ENCODE results near the gene ABCD2. TPM values are rescaled to one million over a fixed set of nuclear protein-coding genes. Genes with fewer than 3 reads are reported as not detected.

Gene ABCD2
- total RNA-seq, 6 donors from 2014 or later = 0.20 to 2.2 (median 0.47) TPM; not detected in 1

GRCh38 chr12:39620659-39621658, 1.4 kb upstream of the ABCD2 start:
- TF ChIP-seq, protein P1, sequence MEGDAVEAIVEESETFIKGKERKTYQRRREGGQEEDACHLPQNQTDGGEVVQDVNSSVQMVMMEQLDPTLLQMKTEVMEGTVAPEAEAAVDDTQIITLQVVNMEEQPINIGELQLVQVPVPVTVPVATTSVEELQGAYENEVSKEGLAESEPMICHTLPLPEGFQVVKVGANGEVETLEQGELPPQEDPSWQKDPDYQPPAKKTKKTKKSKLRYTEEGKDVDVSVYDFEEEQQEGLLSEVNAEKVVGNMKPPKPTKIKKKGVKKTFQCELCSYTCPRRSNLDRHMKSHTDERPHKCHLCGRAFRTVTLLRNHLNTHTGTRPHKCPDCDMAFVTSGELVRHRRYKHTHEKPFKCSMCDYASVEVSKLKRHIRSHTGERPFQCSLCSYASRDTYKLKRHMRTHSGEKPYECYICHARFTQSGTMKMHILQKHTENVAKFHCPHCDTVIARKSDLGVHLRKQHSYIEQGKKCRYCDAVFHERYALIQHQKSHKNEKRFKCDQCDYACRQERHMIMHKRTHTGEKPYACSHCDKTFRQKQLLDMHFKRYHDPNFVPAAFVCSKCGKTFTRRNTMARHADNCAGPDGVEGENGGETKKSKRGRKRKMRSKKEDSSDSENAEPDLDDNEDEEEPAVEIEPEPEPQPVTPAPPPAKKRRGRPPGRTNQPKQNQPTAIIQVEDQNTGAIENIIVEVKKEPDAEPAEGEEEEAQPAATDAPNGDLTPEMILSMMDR (IDR thresholded peaks at IDR 0.05) = no peak
- TF ChIP-seq POLR2A (IDR thresholded peaks at IDR 0.05) (no peak), POLR2AphosphoS5 (IDR thresholded peaks at IDR 0.05) (no peak), EP300 (IDR thresholded peaks at IDR 0.05) (no peak)
- Histone ChIP-seq H3K36me3 (no peaks in the 10 kb centered on the region), H3K4me3 (peak overlapping the region in 3 of 4 donors; percentile 41 to 52 (median 48)), H3K9me3 (no peaks in the 10 kb centered on the region), H3K4me1 (peaks cover 2 to 19% (median 5%) of the 10 kb centered on the region in 4 donors), H3K27me3 (no peaks in the 10 kb centered on the region), H3K27ac (peak overlapping the region; percentile 5 to 72 (median 58))
- no peak for ATAC-seq (ENCODE audit: low FRiP score in 2 of 2)
- WGBS, 2 donors = 59 to 70% methylated on average over 11 of the region's 11 CpGs
- no peak for DNase-seq

DNA sequence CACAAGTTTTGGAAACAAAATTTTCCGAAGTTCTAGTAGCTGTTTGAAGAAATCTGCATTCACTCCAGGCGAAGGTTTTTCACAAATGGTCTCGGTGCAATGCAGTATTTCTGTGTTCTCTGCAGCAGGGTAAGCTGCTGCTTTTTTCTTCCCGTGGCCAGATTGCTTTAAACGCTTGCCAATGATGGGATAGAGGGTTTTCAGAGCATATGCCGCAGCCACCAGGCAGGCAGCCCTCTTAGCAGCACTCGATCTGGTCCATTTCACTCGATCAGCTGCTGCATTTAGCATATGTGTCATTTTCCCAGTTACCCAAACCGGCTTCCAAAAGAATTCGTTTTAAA, 315 bp downstream of the ABCD2 start:
- ATAC-seq (ENCODE audit: low FRiP score in 2 of 2) (peak in 1 of 2 donors; percentile 30), DNase-seq (no peak)
- TF ChIP-seq EP300 (IDR thresholded peaks at IDR 0.05) (no peak), POLR2AphosphoS5 (IDR thresholded peaks at IDR 0.05) (no peak), POLR2A (IDR thresholded peaks at IDR 0.05) (no peak)
- TF ChIP-seq, protein P1 (IDR thresholded peaks at IDR 0.05) = no peak
- Histone ChIP-seq H3K36me3 (no peaks in the 10 kb centered on the region), H3K4me3 (peak overlapping the region; percentile 36 to 52 (median 44)), H3K27me3 (no peaks in the 10 kb centered on the region), H3K4me1 (peaks cover 2 to 19% (median 5%) of the 10 kb centered on the region in 4 donors), H3K27ac (peak overlapping the region in 3 of 4 donors; percentile 50 to 72 (median 66)), H3K9me3 (no peaks in the 10 kb centered on the region)
- 21 to 27% methylated on average over 10 of the region's 10 CpGs for WGBS, 2 donors

GRCh38 chr12:39618701-39619100, 902 bp downstream of the ABCD2 start:
- ATAC-seq (ENCODE audit: low FRiP score in 2 of 2) = no peak
- H3K36me3 ChIP-seq = no peaks in the 10 kb centered on the region
- TF ChIP-seq POLR2A (IDR thresholded peaks at IDR 0.05) (no peak), EP300 (IDR thresholded peaks at IDR 0.05) (no peak), POLR2AphosphoS5 (IDR thresholded peaks at IDR 0.05) (no peak)
- TF ChIP-seq, protein P1 (IDR thresholded peaks at IDR 0.05) = no peak
- 75 to 80% methylated on average over 5 of the region's 5 CpGs for WGBS, 2 donors
- H3K27me3 ChIP-seq = no peaks in the 10 kb centered on the region
- H3K4me1 ChIP-seq = peaks cover 2 to 19% (median 5%) of the 10 kb centered on the region in 4 donors
- peak overlapping the region in 1 of 4 donors; percentile 50 for H3K27ac ChIP-seq
- no peak for DNase-seq
- peak overlapping the region in 3 of 4 donors; percentile 41 to 52 (median 48) for H3K4me3 ChIP-seq
- no peaks in the 10 kb centered on the region for H3K9me3 ChIP-seq

- WGBS, 2 donors = 76% methylated on average over 1 of the region's 1 CpG
- Histone ChIP-seq H3K27ac (no peak overlapping the region), H3K27me3 (no peaks in the 10 kb centered on the region), H3K36me3 (no peaks in the 10 kb centered on the region), H3K4me1 (peaks cover 2 to 19% (median 5%) of the 10 kb centered on the region in 4 donors), H3K9me3 (no peaks in the 10 kb centered on the region), H3K4me3 (no peak overlapping the region)
- ATAC-seq (ENCODE audit: low FRiP score in 2 of 2) (no peak), DNase-seq (no peak)
- TF ChIP-seq, protein P1 (IDR thresholded peaks at IDR 0.05) = no peak
- TF ChIP-seq POLR2A (IDR thresholded peaks at IDR 0.05) (no peak), POLR2AphosphoS5 (IDR thresholded peaks at IDR 0.05) (no peak), EP300 (IDR thresholded peaks at IDR 0.05) (no peak)
Measured at GRCh38 chr12:39617887-39618286, 1.7 kb downstream of the ABCD2 start.

Measured in upper lobe of left lung (tissue), 6 donors.